GM10248 (cell line): ENCODE data around the gene CELF4.

Experiments
- CTCF ChIA-PET: fragments of 300-600 bp; sonication (Branson Sonifier 250); formaldehyde crosslinking; extraction: SDS; loops from one replicate; lab custom pipeline; 2021; ENCODE audit warnings: antibody characterized with exemption; lab: Yijun Ruan, JAX
- POLR2A ChIA-PET: fragments of 350-650 bp; sonication (Branson Sonifier 250); formaldehyde crosslinking; extraction: SDS; loops from one replicate; lab custom pipeline; 2020; ENCODE audit warnings: antibody characterized with exemption; lab: Yijun Ruan, JAX
- DNase-seq: peaks from one replicate; pipeline ENCODE4 v3.0.0; 2012; ENCODE audit errors: extremely low spot score
- TF ChIP-seq, protein P1 (sequence below): IDR thresholded peaks from 2 replicates; pipeline ENCODE4 v1.5.1; 2012; ENCODE audit warnings: mild to moderate bottlenecking, low read depth; ENCODE audit errors: extremely low read depth, missing control alignments, control extremely low read depth

Gene CELF4

GRCh38 chr18:37432436-37433195 lies 133.0 kb downstream of the CELF4 start:
- POLR2A ChIA-PET = no interaction called here
- no peak for DNase-seq
- CTCF ChIA-PET = no interaction called here
- TF ChIP-seq, protein P1, sequence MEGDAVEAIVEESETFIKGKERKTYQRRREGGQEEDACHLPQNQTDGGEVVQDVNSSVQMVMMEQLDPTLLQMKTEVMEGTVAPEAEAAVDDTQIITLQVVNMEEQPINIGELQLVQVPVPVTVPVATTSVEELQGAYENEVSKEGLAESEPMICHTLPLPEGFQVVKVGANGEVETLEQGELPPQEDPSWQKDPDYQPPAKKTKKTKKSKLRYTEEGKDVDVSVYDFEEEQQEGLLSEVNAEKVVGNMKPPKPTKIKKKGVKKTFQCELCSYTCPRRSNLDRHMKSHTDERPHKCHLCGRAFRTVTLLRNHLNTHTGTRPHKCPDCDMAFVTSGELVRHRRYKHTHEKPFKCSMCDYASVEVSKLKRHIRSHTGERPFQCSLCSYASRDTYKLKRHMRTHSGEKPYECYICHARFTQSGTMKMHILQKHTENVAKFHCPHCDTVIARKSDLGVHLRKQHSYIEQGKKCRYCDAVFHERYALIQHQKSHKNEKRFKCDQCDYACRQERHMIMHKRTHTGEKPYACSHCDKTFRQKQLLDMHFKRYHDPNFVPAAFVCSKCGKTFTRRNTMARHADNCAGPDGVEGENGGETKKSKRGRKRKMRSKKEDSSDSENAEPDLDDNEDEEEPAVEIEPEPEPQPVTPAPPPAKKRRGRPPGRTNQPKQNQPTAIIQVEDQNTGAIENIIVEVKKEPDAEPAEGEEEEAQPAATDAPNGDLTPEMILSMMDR = no peak

GRCh38 chr18:37430357-37431076 lies 135.1 kb downstream of the CELF4 start:
- DNase-seq = no peak
- ChIA-PET POLR2A (no interaction called here), CTCF (interaction anchor here (0.7 kb wide), 1 partner anchor 13 kb away, joined by 3 read pairs; no protein-coding TSS in a partner anchor)
- TF ChIP-seq, protein P1 = no peak

DNA sequence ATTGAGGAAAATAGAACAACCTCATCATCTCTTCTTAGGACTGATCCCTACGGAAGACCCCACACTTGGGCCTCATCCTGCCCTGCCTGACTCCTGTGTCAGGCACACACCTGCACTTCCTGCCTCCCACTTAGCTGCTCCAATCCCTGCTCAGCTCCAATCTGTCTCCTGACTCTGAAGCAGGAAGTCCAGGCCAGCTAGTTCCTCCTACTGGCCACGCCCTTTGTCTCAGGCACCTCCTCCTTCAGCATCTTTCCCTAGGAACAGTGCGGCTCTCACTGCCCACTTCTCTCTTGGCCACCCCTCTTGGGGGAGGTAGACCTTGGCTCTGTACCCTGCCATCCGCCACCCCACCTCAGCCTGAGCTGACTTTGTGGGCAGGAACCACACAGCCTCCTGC lies 135.8 kb downstream of the CELF4 start:
- POLR2A ChIA-PET = no interaction called here
- no peak for DNase-seq
- TF ChIP-seq, protein P1 = no peak
- CTCF ChIA-PET = interaction anchor here (0.7 kb wide), 1 partner anchor 13 kb away, joined by 3 read pairs; no protein-coding TSS in a partner anchor

GRCh38 chr18:37428288-37428974 lies 137.2 kb downstream of the CELF4 start:
- TF ChIP-seq, protein P1 = no peak
- DNase-seq = no peak
- CTCF ChIA-PET = no interaction called here
- POLR2A ChIA-PET = no interaction called here

- ChIA-PET POLR2A (no interaction called here), CTCF (no interaction called here)
- DNase-seq = no peak
- TF ChIP-seq, protein P1 = no peak
Measured at GRCh38 chr18:37426586-37426985, 139.0 kb downstream of the CELF4 start.

- POLR2A ChIA-PET = no interaction called here
- TF ChIP-seq, protein P1 = no peak
- no peak for DNase-seq
Measured at GRCh38 chr18:37425222-37425621, 140.4 kb downstream of the CELF4 start.

More at GRCh38 chr18:37425222-37425621, 140.4 kb downstream of the CELF4 start:
- CTCF ChIA-PET = interaction anchor here (1.2 kb wide), 1 partner anchor 40 kb away, joined by 5 read pairs; no protein-coding TSS in a partner anchor
